ENCODE results near the gene GALP.

DNA sequence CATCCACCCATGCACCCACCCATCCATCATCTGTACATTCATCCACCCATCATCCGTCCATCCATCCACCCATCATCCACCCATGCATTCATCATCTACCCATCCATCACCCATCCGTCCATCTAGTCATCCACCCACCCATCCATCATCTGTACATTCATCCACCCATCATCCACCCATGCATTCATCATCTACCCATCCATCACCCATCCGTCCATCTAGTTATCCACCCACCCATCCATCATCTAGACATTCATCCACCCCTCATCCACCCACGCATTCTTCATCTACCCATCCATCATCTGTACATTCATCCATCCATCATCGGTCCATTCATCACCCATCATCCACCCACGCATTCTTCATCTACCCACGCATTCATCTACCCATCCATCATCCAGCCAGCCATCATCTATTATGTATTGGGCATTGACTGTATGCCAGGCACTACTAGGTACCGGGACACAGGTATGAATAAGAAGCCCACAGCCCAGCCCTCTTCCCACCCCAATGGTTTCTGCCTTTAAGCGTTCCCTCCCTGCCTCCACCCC lies 16.7 kb upstream of the GALP start:
- TF ChIP-seq, protein P1, sequence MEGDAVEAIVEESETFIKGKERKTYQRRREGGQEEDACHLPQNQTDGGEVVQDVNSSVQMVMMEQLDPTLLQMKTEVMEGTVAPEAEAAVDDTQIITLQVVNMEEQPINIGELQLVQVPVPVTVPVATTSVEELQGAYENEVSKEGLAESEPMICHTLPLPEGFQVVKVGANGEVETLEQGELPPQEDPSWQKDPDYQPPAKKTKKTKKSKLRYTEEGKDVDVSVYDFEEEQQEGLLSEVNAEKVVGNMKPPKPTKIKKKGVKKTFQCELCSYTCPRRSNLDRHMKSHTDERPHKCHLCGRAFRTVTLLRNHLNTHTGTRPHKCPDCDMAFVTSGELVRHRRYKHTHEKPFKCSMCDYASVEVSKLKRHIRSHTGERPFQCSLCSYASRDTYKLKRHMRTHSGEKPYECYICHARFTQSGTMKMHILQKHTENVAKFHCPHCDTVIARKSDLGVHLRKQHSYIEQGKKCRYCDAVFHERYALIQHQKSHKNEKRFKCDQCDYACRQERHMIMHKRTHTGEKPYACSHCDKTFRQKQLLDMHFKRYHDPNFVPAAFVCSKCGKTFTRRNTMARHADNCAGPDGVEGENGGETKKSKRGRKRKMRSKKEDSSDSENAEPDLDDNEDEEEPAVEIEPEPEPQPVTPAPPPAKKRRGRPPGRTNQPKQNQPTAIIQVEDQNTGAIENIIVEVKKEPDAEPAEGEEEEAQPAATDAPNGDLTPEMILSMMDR (conservative IDR thresholded peaks at IDR 0.05; ENCODE audit: low read depth, low read length): no peak
- no peak for TF ChIP-seq EZH2phosphoT487 (IDR thresholded peaks at IDR 0.05; ENCODE audit: borderline replicate concordance, low read length)
